Suprapubic skin (tissue), 4 donors: ENCODE data around the gene TMEM244. TPM values are rescaled to one million over a fixed set of nuclear protein-coding genes. Genes with fewer than 3 reads are reported as not detected.

ENCODE experiments used
- DNase-seq, 2 donors: peaks; one replicate each; pipeline ENCODE4 v3.0.0-alpha.2; 2019; ENCODE audit warnings: low spot score in 2 of 2
- H3K27ac ChIP-seq: fragments of 200-600 bp; sonication (generic); one replicate; pipeline ENCODE4 v1.5.1; 2019
- H3K27me3 ChIP-seq: fragments of 200-600 bp; sonication (generic); one replicate; pipeline ENCODE4 v1.5.1; 2019
- H3K36me3 ChIP-seq: fragments of 200-600 bp; sonication (generic); one replicate; pipeline ENCODE4 v1.5.1; 2019
- H3K4me1 ChIP-seq: fragments of 200-600 bp; sonication (generic); one replicate; pipeline ENCODE4 v1.5.1; 2019
- H3K4me3 ChIP-seq: fragments of 200-600 bp; sonication (generic); one replicate; pipeline ENCODE4 v1.5.1; 2019; ENCODE audit warnings: mild to moderate bottlenecking
- H3K9me3 ChIP-seq: fragments of 200-600 bp; sonication (generic); one replicate; pipeline ENCODE4 v1.5.1; 2019
- CTCF ChIP-seq, 2 donors: fragments of 200-600 bp in 1 of 2; fragments of 450-650 bp in 1 of 2; sonication (generic) in 1 of 2; IDR thresholded peaks; one replicate each; pipeline ENCODE4 v1.5.1; 2016 to 2019; ENCODE audit warnings: antibody characterized with exemption in 2 of 2, mild to moderate bottlenecking in 1 of 2, moderate library complexity in 1 of 2
- EP300 ChIP-seq: sonication (generic); formaldehyde crosslinking; IDR thresholded peaks from one replicate; pipeline ENCODE4 v1.6.1; 2017; ENCODE audit warnings: antibody characterized with exemption
- POLR2A ChIP-seq, 2 donors: fragments of 450-650 bp; IDR thresholded peaks; one replicate each; pipeline ENCODE4 v1.6.1; 2017; ENCODE audit warnings: antibody characterized with exemption in 2 of 2, mild to moderate bottlenecking in 2 of 2, moderate library complexity in 2 of 2
- POLR2AphosphoS5 ChIP-seq, 3 donors: sonication (generic); formaldehyde crosslinking; IDR thresholded peaks; one replicate each; pipeline ENCODE4 v1.6.1; 2017; ENCODE audit warnings: antibody characterized with exemption in 3 of 3
- WGBS: methylation state at CpG from one replicate; pipeline ENCODE4 v1.1.5; 2018; 5-methylcytosine and 5-hydroxymethylcytosine counted together
- total RNA-seq, 4 donors: library from RNA; depleted of rRNA; stranded (reverse); fragments of >200 nt; gene quantifications; one replicate each; pipeline ENCODE4 v1.1.0, GENCODE V29; 2016

Gene TMEM244
- total RNA-seq, 4 donors from 2014 or later = not detected

GRCh38 chr6:129857838-129858237 is 3.3 kb downstream of the TMEM244 start:
- Histone ChIP-seq H3K4me1 (peaks cover 3% of the 10 kb centered on the region), H3K9me3 (no peaks in the 10 kb centered on the region), H3K27ac (no peak overlapping the region), H3K4me3 (no peak overlapping the region), H3K36me3 (no peaks in the 10 kb centered on the region), H3K27me3 (no peaks in the 10 kb centered on the region)
- no peak for TF ChIP-seq POLR2A (IDR thresholded peaks at IDR 0.05)
- no peak for TF ChIP-seq CTCF (IDR thresholded peaks at IDR 0.05)
- TF ChIP-seq EP300 = no peak
- no peak for TF ChIP-seq POLR2AphosphoS5 (IDR thresholded peaks at IDR 0.05)
- no peak for DNase-seq
- 85% methylated on average over 4 of the region's 4 CpGs for WGBS

- Histone ChIP-seq H3K4me1 (no peaks in the 10 kb centered on the region), H3K27me3 (no peaks in the 10 kb centered on the region), H3K27ac (no peak overlapping the region), H3K4me3 (no peak overlapping the region), H3K36me3 (no peaks in the 10 kb centered on the region), H3K9me3 (no peaks in the 10 kb centered on the region)
- TF ChIP-seq CTCF (IDR thresholded peaks at IDR 0.05) (no peak), POLR2A (IDR thresholded peaks at IDR 0.05) (no peak), POLR2AphosphoS5 (IDR thresholded peaks at IDR 0.05) (no peak), EP300 (no peak)
- no peak for DNase-seq
- WGBS = 85% methylated on average over 3 of the region's 3 CpGs
Observed at GRCh38 chr6:129853996-129854711, 7.0 kb downstream of the TMEM244 start.

GRCh38 chr6:129852257-129852858 is 8.8 kb downstream of the TMEM244 start:
- Histone ChIP-seq H3K27ac (no peak overlapping the region), H3K4me3 (no peak overlapping the region), H3K4me1 (no peaks in the 10 kb centered on the region), H3K36me3 (no peaks in the 10 kb centered on the region), H3K27me3 (no peaks in the 10 kb centered on the region), H3K9me3 (no peaks in the 10 kb centered on the region)
- TF ChIP-seq EP300 (no peak), POLR2AphosphoS5 (IDR thresholded peaks at IDR 0.05) (no peak), POLR2A (IDR thresholded peaks at IDR 0.05) (no peak), CTCF (IDR thresholded peaks at IDR 0.05) (no peak)
- WGBS = 70% methylated on average over 5 of the region's 5 CpGs
- DNase-seq = no peak

- no peak overlapping the region for H3K4me3 ChIP-seq
- no peak for DNase-seq
- TF ChIP-seq CTCF (IDR thresholded peaks at IDR 0.05) (no peak), POLR2AphosphoS5 (IDR thresholded peaks at IDR 0.05) (no peak), EP300 (no peak)
- no peaks in the 10 kb centered on the region for H3K9me3 ChIP-seq
- no peak overlapping the region for H3K27ac ChIP-seq
- no peaks in the 10 kb centered on the region for H3K36me3 ChIP-seq
- no peaks in the 10 kb centered on the region for H3K27me3 ChIP-seq
- H3K4me1 ChIP-seq = no peaks in the 10 kb centered on the region
- 91% methylated on average over 3 of the region's 3 CpGs for whole genome bisulfite sequencing
Observed at GRCh38 chr6:129849456-129849855, 11.7 kb downstream of the TMEM244 start.

GRCh38 chr6:129846761-129847160 is 14.4 kb downstream of the TMEM244 start:
- H3K27me3 ChIP-seq = no peaks in the 10 kb centered on the region
- H3K4me1 ChIP-seq = no peaks in the 10 kb centered on the region
- H3K36me3 ChIP-seq = no peaks in the 10 kb centered on the region
- TF ChIP-seq POLR2AphosphoS5 (IDR thresholded peaks at IDR 0.05) (no peak), POLR2A (IDR thresholded peaks at IDR 0.05) (no peak), CTCF (IDR thresholded peaks at IDR 0.05) (no peak), EP300 (no peak)
- no peaks in the 10 kb centered on the region for H3K9me3 ChIP-seq
- DNase-seq = no peak
- H3K4me3 ChIP-seq = no peak overlapping the region
- no peak overlapping the region for H3K27ac ChIP-seq
